Measurements from ENCODE around the gene GRAMD4. TPM values are rescaled to one million over a fixed set of nuclear protein-coding genes. Genes with fewer than 3 reads are reported as not detected.

The GRAMD4 gene
- total and polyA plus RNA-seq, 2 experiments from 2014 or later: 2.9 to 10.6 TPM

- H3K27ac ChIP-seq: no peak overlapping the region
- DNase-seq: peak; percentile 58
- peak overlapping the region; percentile 78 for H3K4me2 ChIP-seq (ENCODE audit: unreplicated experiment)
- in situ Hi-C loops (cut with MboI): no loop called here
- WGBS, 2 experiments (ENCODE audit: low coverage in 1 of 2, low lambda C conversion rate in 2 of 2, missing lambda C conversion rate in 2 of 2): 42 to 43% methylated on average over 15 of the region's 15 CpGs
- H3K9me3 ChIP-seq (ENCODE audit: low read depth): no peaks in the 10 kb centered on the region
- H3K4me3 ChIP-seq: no peak overlapping the region
- H4K20me1 ChIP-seq (ENCODE audit: insufficient read depth): no peaks in the 10 kb centered on the region
- TF ChIP-seq EZH2 (IDR thresholded peaks at IDR 0.05; ENCODE audit: insufficient read depth, poor library complexity, severe bottlenecking) (no peak), EZH2phosphoT487 (IDR thresholded peaks at IDR 0.05; ENCODE audit: insufficient read depth, low read depth) (no peak)
- no peaks in the 10 kb centered on the region for H3K9me2 ChIP-seq (ENCODE audit: insufficient read depth)
- H3K36me3 ChIP-seq (ENCODE audit: low read depth): no peaks in the 10 kb centered on the region
- H3K9ac ChIP-seq: no peak overlapping the region
- no peaks in the 10 kb centered on the region for H3K27me3 ChIP-seq (replicated peaks; ENCODE audit: insufficient read depth)
- H3F3A ChIP-seq (ENCODE audit: insufficient read depth): no peaks in the 10 kb centered on the region; the same call in 1 of the 2 replicates
- peaks cover 7% of the 10 kb centered on the region for H3K4me1 ChIP-seq (ENCODE audit: insufficient read depth)
- peaks cover 23% of the 10 kb centered on the region; the same call in 1 of the 2 replicates for H3K79me2 ChIP-seq (ENCODE audit: insufficient read depth)
- no peak overlapping the region for H2AFZ ChIP-seq
Observed at GRCh38 chr22:46578824-46579561, 41.2 kb upstream of the GRAMD4 start.

- Histone ChIP-seq H3K9me3 (ENCODE audit: low read depth) (no peaks in the 10 kb centered on the region), H3K9ac (no peak overlapping the region), H3K4me2 (ENCODE audit: unreplicated experiment) (no peak overlapping the region), H3K27ac (no peak overlapping the region), H3K9me2 (ENCODE audit: insufficient read depth) (no peaks in the 10 kb centered on the region), H3K27me3 (replicated peaks; ENCODE audit: insufficient read depth) (no peaks in the 10 kb centered on the region), H3F3A (ENCODE audit: insufficient read depth) (no peaks in the 10 kb centered on the region; the same call in 1 of the 2 replicates), H3K4me1 (ENCODE audit: insufficient read depth) (peaks cover 7% of the 10 kb centered on the region), H4K20me1 (ENCODE audit: insufficient read depth) (no peaks in the 10 kb centered on the region), H2AFZ (no peak overlapping the region), H3K36me3 (ENCODE audit: low read depth) (no peaks in the 10 kb centered on the region), H3K4me3 (no peak overlapping the region), H3K79me2 (ENCODE audit: insufficient read depth) (peaks cover 23% of the 10 kb centered on the region; the same call in 1 of the 2 replicates)
- 89 to 90% methylated on average over 14 of the region's 14 CpGs for WGBS, 2 experiments (ENCODE audit: low coverage in 1 of 2, low lambda C conversion rate in 2 of 2, missing lambda C conversion rate in 2 of 2)
- DNase-seq: no peak
- in situ Hi-C loops (cut with MboI): no loop called here
- TF ChIP-seq EZH2 (IDR thresholded peaks at IDR 0.05; ENCODE audit: insufficient read depth, poor library complexity, severe bottlenecking): no peak
- TF ChIP-seq EZH2phosphoT487 (IDR thresholded peaks at IDR 0.05; ENCODE audit: insufficient read depth, low read depth): no peak
Observed at GRCh38 chr22:46579751-46580449, 40.3 kb upstream of the GRAMD4 start.

DNA sequence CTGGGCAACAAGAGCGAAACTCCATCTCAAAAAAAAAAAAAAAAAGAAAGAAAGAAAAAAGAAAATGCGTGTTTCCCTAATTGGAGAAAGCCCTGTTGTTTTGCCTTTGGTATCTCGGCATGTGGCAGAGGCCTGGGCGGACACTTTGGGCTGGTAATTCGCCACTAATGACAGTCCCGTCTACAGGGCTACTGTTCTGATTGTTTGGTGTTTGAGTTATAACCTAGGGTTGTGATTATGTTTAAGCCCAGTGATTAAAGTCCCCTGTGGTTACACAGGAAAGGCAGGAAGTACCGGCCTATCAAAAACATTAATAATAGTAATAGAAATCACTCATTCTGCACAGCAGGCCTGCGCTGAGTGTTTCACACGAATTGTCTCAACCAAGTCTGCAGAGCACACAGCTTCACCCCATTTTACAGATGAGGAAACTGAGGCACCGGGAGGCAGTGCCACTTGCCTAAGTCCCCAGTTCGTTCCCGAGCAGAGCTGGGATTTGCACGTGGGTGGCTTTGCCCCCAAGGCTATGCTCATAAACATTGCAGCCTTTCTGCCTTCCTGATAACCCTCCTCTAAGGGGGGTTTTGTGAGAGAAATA is 39.1 kb upstream of the GRAMD4 start:
- in situ Hi-C loops (cut with MboI): no loop called here
- Histone ChIP-seq H2AFZ (no peak overlapping the region), H4K20me1 (ENCODE audit: insufficient read depth) (no peaks in the 10 kb centered on the region), H3K36me3 (ENCODE audit: low read depth) (no peaks in the 10 kb centered on the region), H3F3A (ENCODE audit: insufficient read depth) (no peaks in the 10 kb centered on the region; the same call in 1 of the 2 replicates), H3K9me3 (ENCODE audit: low read depth) (no peaks in the 10 kb centered on the region), H3K4me3 (no peak overlapping the region), H3K27me3 (replicated peaks; ENCODE audit: insufficient read depth) (no peaks in the 10 kb centered on the region), H3K79me2 (ENCODE audit: insufficient read depth) (peaks cover 23% of the 10 kb centered on the region; the same call in 1 of the 2 replicates), H3K27ac (no peak overlapping the region), H3K4me1 (ENCODE audit: insufficient read depth) (peaks cover 7% of the 10 kb centered on the region), H3K9ac (no peak overlapping the region), H3K9me2 (ENCODE audit: insufficient read depth) (no peaks in the 10 kb centered on the region), H3K4me2 (ENCODE audit: unreplicated experiment) (no peak overlapping the region)
- WGBS, 2 experiments (ENCODE audit: low coverage in 1 of 2, low lambda C conversion rate in 2 of 2, missing lambda C conversion rate in 2 of 2): 92 to 93% methylated on average over 13 of the region's 13 CpGs
- TF ChIP-seq EZH2 (IDR thresholded peaks at IDR 0.05; ENCODE audit: insufficient read depth, poor library complexity, severe bottlenecking) (no peak), EZH2phosphoT487 (IDR thresholded peaks at IDR 0.05; ENCODE audit: insufficient read depth, low read depth) (no peak)
- no peak for DNase-seq

- no peaks in the 10 kb centered on the region for H3K9me2 ChIP-seq (ENCODE audit: insufficient read depth)
- peaks cover 23% of the 10 kb centered on the region; the same call in 1 of the 2 replicates for H3K79me2 ChIP-seq (ENCODE audit: insufficient read depth)
- TF ChIP-seq EZH2phosphoT487 (IDR thresholded peaks at IDR 0.05; ENCODE audit: insufficient read depth, low read depth) (no peak), EZH2 (IDR thresholded peaks at IDR 0.05; ENCODE audit: insufficient read depth, poor library complexity, severe bottlenecking) (no peak)
- in situ Hi-C loops (cut with MboI): no loop called here
- no peaks in the 10 kb centered on the region for H4K20me1 ChIP-seq (ENCODE audit: insufficient read depth)
- H3K4me3 ChIP-seq: no peak overlapping the region
- H3K9ac ChIP-seq: no peak overlapping the region
- no peaks in the 10 kb centered on the region for H3K9me3 ChIP-seq (ENCODE audit: low read depth)
- H3K27ac ChIP-seq: no peak overlapping the region
- no peaks in the 10 kb centered on the region for H3K36me3 ChIP-seq (ENCODE audit: low read depth)
- H2AFZ ChIP-seq: no peak overlapping the region
- WGBS, 2 experiments (ENCODE audit: low coverage in 1 of 2, low lambda C conversion rate in 2 of 2, missing lambda C conversion rate in 2 of 2): 83 to 84% methylated on average over 14 of the region's 14 CpGs
- H3K4me2 ChIP-seq (ENCODE audit: unreplicated experiment): no peak overlapping the region
- H3K4me1 ChIP-seq (ENCODE audit: insufficient read depth): peaks cover 7% of the 10 kb centered on the region
- DNase-seq: no peak
- H3F3A ChIP-seq (ENCODE audit: insufficient read depth): no peaks in the 10 kb centered on the region; the same call in 1 of the 2 replicates
- no peaks in the 10 kb centered on the region for H3K27me3 ChIP-seq (replicated peaks; ENCODE audit: insufficient read depth)
Observed at GRCh38 chr22:46581538-46582244, 38.5 kb upstream of the GRAMD4 start.
